Epithelial cell of proximal tubule (primary cell): ENCODE measurements around the gene PPT1. TPM values are rescaled to one million over a fixed set of nuclear protein-coding genes. Genes with fewer than 3 reads are reported as not detected.
"Not testable (repeated sequence)": the region's sequence is repeated elsewhere in the genome, so short reads cannot be mapped to it uniquely, and the experiment has no call there.

Experiments used
- DNase-seq: peaks from one replicate; pipeline ENCODE4 v3.0.0-alpha.2; 2011; ENCODE audit warnings: low read depth
- H3K4me3 ChIP-seq: 2 replicates; pipeline ENCODE4 v1.5.1; 2011; ENCODE audit warnings: low read depth, mild to moderate bottlenecking, low read length
- total RNA-seq: library from RNA; depleted of rRNA; stranded (reverse); fragments of >200 nt; gene quantifications from 2 replicates; pipeline ENCODE4 v1.2.3, GENCODE V29; 2015
- TF ChIP-seq, protein P1 (sequence below): conservative IDR thresholded peaks from 2 replicates; pipeline ENCODE4 v1.5.1; 2012; ENCODE audit warnings: low read depth, mild to moderate bottlenecking, low read length

The PPT1 gene
- total RNA-seq, 1 donor from 2014 or later = 29.6 TPM

DNA sequence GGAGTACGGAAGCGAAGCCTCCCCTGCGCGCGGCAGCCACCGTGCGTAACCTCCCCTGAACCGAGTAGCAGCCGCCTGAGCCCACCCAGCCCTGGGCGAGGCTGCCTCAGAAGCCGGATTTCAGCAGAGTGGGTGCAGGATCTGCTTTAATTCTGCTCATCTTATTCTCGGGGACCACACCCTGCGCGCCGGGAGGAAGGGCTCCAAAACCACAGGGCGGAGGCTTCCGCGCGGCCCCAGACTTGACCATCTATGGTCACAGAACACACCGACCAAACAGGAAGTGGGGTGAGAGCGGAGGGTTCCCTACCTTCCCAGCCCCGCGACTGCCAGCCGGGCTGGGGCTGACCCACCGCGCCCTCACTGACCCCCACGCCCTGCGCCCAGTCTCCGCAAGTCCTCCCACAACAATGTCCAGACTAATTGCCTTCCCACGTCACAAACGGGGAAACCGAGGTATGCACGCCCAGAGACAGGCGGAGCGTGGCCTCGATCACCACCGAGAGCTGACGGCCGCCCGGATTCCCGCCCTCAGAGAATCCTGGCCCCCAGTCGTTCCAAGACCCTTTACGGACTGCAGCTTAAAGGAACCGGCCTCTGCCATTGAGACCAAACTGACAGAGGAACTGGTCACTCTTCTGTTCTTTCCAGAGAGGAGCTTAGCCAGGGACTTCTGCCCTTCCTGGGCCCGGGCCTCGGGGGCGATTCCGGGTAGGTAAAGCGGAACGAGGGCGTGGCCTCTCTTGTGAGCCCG, 57.1 kb downstream of the PPT1 start:
- no peak for DNase-seq
- TF ChIP-seq, protein P1, sequence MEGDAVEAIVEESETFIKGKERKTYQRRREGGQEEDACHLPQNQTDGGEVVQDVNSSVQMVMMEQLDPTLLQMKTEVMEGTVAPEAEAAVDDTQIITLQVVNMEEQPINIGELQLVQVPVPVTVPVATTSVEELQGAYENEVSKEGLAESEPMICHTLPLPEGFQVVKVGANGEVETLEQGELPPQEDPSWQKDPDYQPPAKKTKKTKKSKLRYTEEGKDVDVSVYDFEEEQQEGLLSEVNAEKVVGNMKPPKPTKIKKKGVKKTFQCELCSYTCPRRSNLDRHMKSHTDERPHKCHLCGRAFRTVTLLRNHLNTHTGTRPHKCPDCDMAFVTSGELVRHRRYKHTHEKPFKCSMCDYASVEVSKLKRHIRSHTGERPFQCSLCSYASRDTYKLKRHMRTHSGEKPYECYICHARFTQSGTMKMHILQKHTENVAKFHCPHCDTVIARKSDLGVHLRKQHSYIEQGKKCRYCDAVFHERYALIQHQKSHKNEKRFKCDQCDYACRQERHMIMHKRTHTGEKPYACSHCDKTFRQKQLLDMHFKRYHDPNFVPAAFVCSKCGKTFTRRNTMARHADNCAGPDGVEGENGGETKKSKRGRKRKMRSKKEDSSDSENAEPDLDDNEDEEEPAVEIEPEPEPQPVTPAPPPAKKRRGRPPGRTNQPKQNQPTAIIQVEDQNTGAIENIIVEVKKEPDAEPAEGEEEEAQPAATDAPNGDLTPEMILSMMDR = no peak
- peak overlapping the region; percentile 93 for H3K4me3 ChIP-seq

- DNase-seq = no peak
- TF ChIP-seq, protein P1 = peak; percentile 15
These were observed 57.8 kb downstream of the PPT1 start for GRCh38 chr1:40039245-40039756.

GRCh38 chr1:40038697-40039096, 58.4 kb downstream of the PPT1 start:
- no peak overlapping the region for H3K4me3 ChIP-seq
- TF ChIP-seq, protein P1 = no peak
- DNase-seq = no peak

More at GRCh38 chr1:40039245-40039756, 57.8 kb downstream of the PPT1 start:
- H3K4me3 ChIP-seq = peak overlapping the region; percentile 93

DNA sequence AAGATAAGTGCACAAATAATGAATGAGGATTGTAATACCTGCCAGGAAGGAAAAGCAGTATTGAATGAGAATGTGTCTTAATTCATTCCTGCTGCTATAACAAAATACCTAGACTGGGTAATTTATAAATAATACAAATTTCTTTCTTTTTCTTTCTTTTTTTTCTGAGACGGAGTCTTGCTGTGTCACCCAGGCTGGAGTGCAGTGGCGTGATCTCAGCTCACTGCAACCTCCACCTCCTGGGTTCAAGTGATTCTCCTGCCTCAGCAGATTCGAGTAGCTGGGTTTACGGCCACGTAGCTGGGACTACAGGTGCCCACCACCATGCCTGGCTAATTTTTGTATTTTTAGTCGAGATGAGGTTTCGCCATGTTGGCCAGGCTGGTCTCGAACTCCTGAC, 59.8 kb downstream of the PPT1 start:
- H3K4me3 ChIP-seq, DNase-seq: not testable (repeated sequence)

DNA sequence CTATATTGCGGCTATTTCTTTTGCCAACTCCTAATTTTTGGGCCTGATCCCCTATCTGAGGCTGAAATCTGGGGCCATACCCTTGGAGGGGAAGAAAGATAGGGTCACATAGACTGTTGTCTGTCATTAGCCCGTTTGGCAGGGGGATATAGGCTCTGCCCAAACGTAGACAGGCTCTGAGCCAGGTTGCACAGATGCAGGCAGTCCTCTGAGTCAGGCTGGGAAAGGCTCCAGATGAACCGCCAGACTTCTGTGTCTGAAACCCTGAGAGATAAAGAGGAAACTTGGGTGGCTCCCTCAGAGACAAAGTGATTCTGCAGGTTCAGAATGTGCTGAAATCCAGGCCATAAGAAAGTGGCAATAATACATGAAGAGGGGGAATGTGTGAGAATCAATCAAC, 60.5 kb downstream of the PPT1 start:
- TF ChIP-seq, protein P1 = no peak
- no peak for DNase-seq
- no peak overlapping the region for H3K4me3 ChIP-seq

DNA sequence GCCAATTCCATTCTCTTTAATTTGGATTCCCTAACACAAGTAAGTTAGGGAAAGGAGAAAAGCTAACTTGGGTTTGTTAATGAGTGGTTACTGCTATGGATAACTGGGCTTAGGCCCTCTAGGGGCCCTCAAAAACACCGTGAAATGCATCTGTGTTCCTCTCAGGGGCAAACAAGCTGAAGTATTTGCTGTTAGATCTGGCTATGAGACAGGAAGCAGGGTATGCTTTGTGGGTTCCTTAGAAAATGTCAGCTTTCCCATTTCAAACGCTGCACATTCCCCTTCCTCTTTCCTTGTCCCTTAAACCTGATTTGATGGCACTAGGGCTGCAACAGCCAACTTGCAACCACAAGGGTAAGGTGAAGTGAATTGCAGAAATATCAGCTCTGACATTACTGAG, 62.2 kb downstream of the PPT1 start:
- no peak for DNase-seq
- TF ChIP-seq, protein P1 = no peak
- no peak overlapping the region for H3K4me3 ChIP-seq

- no peak for DNase-seq
- TF ChIP-seq, protein P1 = peak; percentile 77
- no peak overlapping the region for H3K4me3 ChIP-seq
These were observed 64.7 kb downstream of the PPT1 start for GRCh38 chr1:40032240-40032891.
